GM06990 (cell line): ENCODE data around the gene C3orf38.
A peak's percentile ranks its signal among the peaks of the same experiment; 100 is the strongest.
"Not testable (repeated sequence)": the region's sequence is repeated elsewhere in the genome, so short reads cannot be mapped to it uniquely, and the experiment has no call there.

Experiments
- DNase-seq: peaks from one replicate; pipeline ENCODE4 v3.0.0-alpha.2; 2011; ENCODE audit not compliant: insufficient read length; ENCODE audit errors: extremely low read depth
- H3K27me3 ChIP-seq: replicated peaks from 2 replicates; pipeline ENCODE4 v1.6.0; 2011; ENCODE audit warnings: low read length; ENCODE audit not compliant: control insufficient read depth, insufficient read depth
- H3K36me3 ChIP-seq: 2 replicates; pipeline ENCODE4 v1.5.1; 2011; ENCODE audit warnings: low read length; ENCODE audit not compliant: control insufficient read depth, insufficient read depth
- H3K4me3 ChIP-seq: replicated peaks from 2 replicates; pipeline ENCODE4 v1.5.1; 2011; ENCODE audit warnings: low read depth, mild to moderate bottlenecking, control low read depth, low read length
- TF ChIP-seq, protein P1 (sequence below): IDR thresholded peaks from 2 replicates; pipeline ENCODE4 v1.5.1; 2011; ENCODE audit warnings: low read length, control low read depth, mild to moderate bottlenecking, inconsistent platforms; ENCODE audit not compliant: insufficient read depth, poor library complexity, severe bottlenecking

C3orf38 gene

DNA sequence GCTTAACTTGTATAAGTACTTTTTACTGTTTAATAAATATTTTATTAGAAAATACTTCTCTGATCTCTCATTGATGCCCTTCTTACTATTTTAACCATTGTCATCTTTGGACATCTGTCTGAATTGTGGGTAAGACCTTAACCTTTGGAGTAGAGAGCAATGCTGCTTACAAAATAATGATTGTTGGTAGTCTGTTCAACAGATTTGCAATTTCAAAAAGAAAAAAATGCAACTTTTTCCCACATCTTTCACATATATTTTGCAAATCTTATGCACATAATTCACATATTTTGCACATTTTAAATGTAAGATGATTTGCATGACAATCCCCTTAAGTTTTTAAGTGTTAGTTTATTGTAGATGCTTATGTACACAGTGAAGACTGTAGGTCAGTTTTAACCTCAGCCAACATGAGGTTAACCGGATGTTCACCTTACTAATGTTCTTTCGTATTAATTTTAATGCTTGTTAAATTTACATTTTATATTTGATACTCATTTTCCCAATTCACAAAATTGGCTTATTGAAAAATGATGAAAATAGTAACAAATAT, 16.7 kb downstream of the C3orf38 start:
- Histone ChIP-seq H3K36me3 (no peaks in the 10 kb centered on the region), H3K27me3 (no peaks in the 10 kb centered on the region), H3K4me3 (no peak overlapping the region)
- no peak for DNase-seq
- TF ChIP-seq, protein P1, sequence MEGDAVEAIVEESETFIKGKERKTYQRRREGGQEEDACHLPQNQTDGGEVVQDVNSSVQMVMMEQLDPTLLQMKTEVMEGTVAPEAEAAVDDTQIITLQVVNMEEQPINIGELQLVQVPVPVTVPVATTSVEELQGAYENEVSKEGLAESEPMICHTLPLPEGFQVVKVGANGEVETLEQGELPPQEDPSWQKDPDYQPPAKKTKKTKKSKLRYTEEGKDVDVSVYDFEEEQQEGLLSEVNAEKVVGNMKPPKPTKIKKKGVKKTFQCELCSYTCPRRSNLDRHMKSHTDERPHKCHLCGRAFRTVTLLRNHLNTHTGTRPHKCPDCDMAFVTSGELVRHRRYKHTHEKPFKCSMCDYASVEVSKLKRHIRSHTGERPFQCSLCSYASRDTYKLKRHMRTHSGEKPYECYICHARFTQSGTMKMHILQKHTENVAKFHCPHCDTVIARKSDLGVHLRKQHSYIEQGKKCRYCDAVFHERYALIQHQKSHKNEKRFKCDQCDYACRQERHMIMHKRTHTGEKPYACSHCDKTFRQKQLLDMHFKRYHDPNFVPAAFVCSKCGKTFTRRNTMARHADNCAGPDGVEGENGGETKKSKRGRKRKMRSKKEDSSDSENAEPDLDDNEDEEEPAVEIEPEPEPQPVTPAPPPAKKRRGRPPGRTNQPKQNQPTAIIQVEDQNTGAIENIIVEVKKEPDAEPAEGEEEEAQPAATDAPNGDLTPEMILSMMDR, result no peak

DNA sequence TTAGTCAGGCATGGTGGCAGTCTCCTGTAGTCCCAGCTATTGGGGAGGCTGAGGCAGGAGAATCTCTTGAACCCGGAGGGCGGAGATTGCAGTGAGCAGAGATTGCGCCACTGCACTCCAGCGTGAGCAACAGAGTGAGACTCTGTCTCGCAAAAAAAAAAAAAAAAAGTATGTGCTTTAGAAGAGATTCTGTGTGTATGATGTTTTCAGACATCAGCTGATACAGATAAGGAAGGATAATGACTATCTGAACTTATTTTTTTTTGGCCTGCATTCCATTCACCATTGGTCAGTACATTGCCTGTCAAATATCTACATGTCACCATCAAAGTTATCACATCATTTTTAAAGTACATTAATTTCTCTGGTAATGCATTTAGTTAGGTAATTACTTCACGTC, 17.4 kb downstream of the C3orf38 start:
- DNase-seq, result no peak
- Histone ChIP-seq H3K4me3 (no peak overlapping the region), H3K36me3 (no peaks in the 10 kb centered on the region), H3K27me3 (no peaks in the 10 kb centered on the region)
- TF ChIP-seq, protein P1, result no peak

DNA sequence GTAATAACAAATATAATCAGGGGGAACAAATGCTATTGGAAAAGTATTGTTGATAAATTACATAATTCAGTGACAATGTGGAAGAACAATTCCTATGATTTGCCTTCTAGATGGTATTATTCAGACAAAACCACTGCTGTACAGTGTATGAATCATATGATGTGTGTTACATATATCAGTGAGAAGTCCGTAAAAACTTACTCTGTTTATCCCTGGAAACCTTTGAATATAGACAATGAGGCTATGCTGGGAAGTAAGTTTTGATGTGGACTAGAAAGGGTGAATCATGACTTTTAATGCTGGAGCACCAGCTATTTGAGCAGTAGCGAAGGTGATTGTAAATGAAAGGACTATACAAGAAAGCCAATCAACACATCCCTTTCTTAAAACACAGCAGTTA, 17.9 kb downstream of the C3orf38 start:
- TF ChIP-seq, protein P1, result no peak
- H3K36me3 ChIP-seq, result no peaks in the 10 kb centered on the region

DNA sequence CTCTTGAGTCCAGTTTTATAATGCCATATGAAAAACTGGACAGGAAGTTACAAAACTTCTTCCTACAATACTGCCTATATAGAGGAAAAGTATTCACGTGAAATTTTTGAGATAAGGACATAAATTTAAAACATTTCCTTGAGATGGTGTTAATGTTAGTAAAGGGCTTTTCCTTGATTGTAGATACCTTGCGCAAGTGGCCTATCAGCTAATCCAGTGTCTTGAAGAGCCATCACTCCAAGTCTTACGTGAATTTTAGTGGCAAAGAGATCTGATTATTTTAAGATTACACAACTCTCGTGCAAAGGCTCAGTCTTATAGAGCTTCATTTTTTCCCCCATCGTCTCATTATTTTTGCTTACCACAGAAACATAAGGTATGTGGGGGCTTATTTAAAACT, 18.4 kb downstream of the C3orf38 start:
- TF ChIP-seq, protein P1, result no peak
- H3K27me3 ChIP-seq, result no peaks in the 10 kb centered on the region
- no peaks in the 10 kb centered on the region for H3K36me3 ChIP-seq
- no peak overlapping the region for H3K4me3 ChIP-seq
- DNase-seq, result no peak

More for the DNA sequence above, 17.9 kb downstream of the C3orf38 start:
- H3K27me3 ChIP-seq, result no peaks in the 10 kb centered on the region
- DNase-seq, result no peak
- no peak overlapping the region for H3K4me3 ChIP-seq

DNA sequence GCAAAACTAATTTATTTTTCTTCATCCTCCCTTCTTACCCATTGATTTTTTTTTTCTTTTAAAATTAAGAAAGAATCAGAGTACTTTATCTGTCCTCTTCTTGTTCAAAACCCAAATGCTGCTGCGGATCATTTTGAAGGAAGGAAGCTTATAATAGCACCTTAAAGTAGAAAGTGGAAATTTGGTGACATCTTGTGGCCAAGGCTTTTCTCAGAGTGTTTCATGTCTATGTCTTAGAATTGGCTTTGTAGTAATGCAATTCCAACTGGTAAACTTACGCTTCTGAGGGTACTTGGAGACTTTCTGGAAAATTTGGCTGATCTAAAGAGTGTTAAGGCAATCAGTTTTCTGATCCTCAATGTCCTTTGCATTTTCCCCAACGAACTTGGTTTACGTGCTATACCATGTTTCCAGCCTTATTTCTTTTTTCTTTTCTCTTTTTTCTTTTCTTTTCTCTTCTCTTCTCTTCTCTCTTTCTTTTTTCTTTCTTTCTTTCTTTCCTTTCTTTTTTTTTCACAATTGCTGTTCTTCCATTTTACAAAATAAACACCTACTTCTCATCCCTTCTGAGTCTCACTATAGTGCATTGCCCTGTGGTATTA, 30.7 kb downstream of the C3orf38 start:
- no peaks in the 10 kb centered on the region for H3K36me3 ChIP-seq
- DNase-seq, result peak; percentile 7
- H3K27me3 ChIP-seq, result no peaks in the 10 kb centered on the region
- TF ChIP-seq, protein P1, result peak; percentile 57
- no peak overlapping the region for H3K4me3 ChIP-seq

DNA sequence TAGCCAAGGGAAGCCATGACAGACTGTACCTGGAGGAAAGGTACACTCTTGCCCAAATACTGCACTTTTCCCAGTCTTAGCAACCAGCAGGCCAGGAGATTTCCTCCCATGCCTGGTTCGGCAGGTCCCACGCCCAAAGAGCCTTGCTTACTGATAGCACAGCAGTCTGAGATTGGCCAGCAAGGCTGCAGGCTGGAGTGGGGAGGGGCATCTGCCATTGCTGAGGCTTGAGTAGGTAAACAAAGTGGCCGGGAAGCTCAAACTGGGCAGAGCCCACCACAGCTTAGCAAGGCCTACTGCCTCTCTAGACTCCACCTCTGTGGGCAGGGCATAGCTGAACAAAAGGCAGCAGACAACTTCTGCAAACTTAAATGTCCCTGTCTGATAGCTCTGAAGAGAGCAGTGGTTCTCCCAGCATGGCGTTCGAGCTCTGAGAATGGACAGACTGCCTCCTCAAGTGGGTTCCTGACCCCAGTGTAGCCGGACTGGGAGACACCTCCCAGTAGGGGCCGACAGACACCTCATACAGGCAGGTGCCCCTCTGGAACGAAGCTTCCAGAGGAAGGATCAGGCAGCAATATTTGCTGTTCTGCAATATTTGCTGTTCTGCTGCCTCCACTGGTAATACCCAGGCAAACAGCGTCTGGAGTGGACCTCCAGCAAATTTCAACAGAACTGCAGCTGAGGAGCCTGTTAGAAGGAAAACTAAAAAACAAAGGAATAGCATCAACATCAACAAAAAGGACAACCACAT, 32.6 kb downstream of the C3orf38 start:
- H3K27me3 ChIP-seq, H3K4me3 ChIP-seq, H3K36me3 ChIP-seq, DNase-seq: not testable (repeated sequence)
